GM06990 (cell line): Measurements from ENCODE around the gene TBCD.
"Not testable (repeated sequence)": the region's sequence is repeated elsewhere in the genome, so short reads cannot be mapped to it uniquely, and the experiment has no call there.

Source experiments
- DNase-seq: peaks from one replicate; pipeline ENCODE4 v3.0.0-alpha.2; 2011; ENCODE audit not compliant: insufficient read length; ENCODE audit errors: extremely low read depth
- H3K27me3 ChIP-seq: replicated peaks from 2 replicates; pipeline ENCODE4 v1.6.0; 2011; ENCODE audit warnings: low read length; ENCODE audit not compliant: control insufficient read depth, insufficient read depth
- H3K36me3 ChIP-seq: 2 replicates; pipeline ENCODE4 v1.5.1; 2011; ENCODE audit warnings: low read length; ENCODE audit not compliant: control insufficient read depth, insufficient read depth
- H3K4me3 ChIP-seq: replicated peaks from 2 replicates; pipeline ENCODE4 v1.5.1; 2011; ENCODE audit warnings: low read depth, mild to moderate bottlenecking, control low read depth, low read length
- CTCF ChIP-seq: IDR thresholded peaks from 2 replicates; pipeline ENCODE4 v1.5.1; 2011; ENCODE audit warnings: low read length, control low read depth, mild to moderate bottlenecking, inconsistent platforms; ENCODE audit not compliant: insufficient read depth, poor library complexity, severe bottlenecking

TBCD gene

GRCh38 chr17:82950525-82951102, 198.7 kb downstream of the TBCD start:
- H3K4me3 ChIP-seq: no peak overlapping the region
- H3K36me3 ChIP-seq: no peaks in the 10 kb centered on the region
- no peak for TF ChIP-seq CTCF
- H3K27me3 ChIP-seq: no peaks in the 10 kb centered on the region
- DNase-seq: no peak

GRCh38 chr17:82952019-82952418, 200.2 kb downstream of the TBCD start:
- no peak for DNase-seq
- TF ChIP-seq CTCF: no peak
- no peak overlapping the region for H3K4me3 ChIP-seq
- no peaks in the 10 kb centered on the region for H3K27me3 ChIP-seq
- H3K36me3 ChIP-seq: no peaks in the 10 kb centered on the region

- not testable (repeated sequence) for H3K27me3 ChIP-seq, DNase-seq, H3K36me3 ChIP-seq, H3K4me3 ChIP-seq
Measured at GRCh38 chr17:82955106-82955505, 203.2 kb downstream of the TBCD start.

DNA sequence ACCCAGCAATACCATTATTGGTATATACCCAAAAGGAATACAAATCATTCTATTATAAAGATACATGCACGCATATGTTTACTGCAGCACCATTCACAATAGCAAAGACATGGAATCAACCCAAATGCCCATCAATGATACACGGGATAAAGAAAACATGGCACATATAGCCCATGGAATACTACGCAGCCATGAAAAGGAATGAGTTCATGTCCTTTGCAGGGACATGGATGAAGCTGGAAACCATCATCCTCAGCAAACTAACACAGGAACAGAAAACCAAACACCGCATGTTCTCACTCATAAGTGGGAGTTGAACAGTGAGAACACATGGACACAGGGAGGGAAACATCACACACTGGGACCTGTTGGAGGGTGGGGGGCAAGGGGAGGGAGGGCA, 203.8 kb downstream of the TBCD start:
- not testable (repeated sequence) for H3K27me3 ChIP-seq, H3K4me3 ChIP-seq, DNase-seq, H3K36me3 ChIP-seq

- no peak overlapping the region for H3K4me3 ChIP-seq
Measured at GRCh38 chr17:82956146-82956725, 204.4 kb downstream of the TBCD start.

DNA sequence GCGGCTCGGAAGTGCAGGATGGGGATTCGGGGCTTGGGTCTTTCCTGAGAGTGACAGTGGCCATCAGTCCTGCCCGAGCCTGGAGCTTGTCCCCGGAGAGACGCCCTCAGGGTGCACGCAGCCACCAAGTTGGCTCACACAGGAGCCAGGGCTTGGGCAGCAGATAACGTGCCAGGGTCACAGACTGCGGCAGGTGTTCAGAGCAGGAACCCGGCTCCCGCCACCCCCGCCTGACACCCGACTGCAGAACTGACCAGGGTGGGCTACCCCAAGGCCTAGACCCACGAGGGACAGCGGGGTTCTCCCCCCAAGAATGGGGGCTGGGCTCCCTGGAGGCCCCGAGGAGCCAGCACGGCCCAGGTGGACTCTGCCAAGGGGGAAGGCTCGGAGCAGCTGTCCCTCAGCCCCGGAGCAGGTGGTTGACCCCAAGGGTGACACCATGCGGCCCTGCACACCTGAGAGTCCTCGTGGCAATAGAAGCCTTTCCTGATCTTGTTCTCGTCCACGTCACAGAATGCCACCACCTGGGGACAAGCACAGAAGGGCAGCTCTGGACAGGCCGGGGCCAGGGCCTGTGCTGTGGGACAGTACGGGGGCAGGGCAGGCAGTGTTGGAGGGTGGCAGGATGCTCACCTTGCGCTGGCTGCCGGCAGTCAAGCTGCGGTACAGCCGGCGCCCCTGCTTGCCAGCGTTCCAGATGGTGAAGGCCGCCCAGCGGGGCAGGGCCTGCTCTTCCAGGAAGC, 205.0 kb downstream of the TBCD start:
- Histone ChIP-seq H3K27me3 (no peaks in the 10 kb centered on the region), H3K36me3 (no peaks in the 10 kb centered on the region), H3K4me3 (no peak overlapping the region)
- no peak for TF ChIP-seq CTCF
- DNase-seq: no peak

More at GRCh38 chr17:82956146-82956725, 204.4 kb downstream of the TBCD start:
- no peak for TF ChIP-seq CTCF
- Histone ChIP-seq H3K27me3 (no peaks in the 10 kb centered on the region), H3K36me3 (no peaks in the 10 kb centered on the region)
- no peak for DNase-seq

DNA sequence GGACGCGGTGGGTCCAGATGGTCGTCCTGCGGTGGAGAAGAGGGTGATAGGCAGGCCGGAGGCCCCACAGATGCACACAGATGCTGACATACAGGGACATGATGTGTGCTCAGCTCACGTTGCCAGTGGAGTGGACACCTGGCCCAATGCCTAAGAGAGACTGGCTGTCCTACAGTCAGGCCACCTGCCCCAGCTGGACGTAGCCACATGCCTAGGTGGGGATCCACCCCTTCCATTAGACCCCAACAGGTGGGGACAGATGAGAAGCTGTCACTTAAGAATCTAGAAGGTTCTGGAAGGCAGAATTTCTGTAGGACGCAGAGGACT, 205.6 kb downstream of the TBCD start:
- Histone ChIP-seq H3K4me3 (no peak overlapping the region), H3K27me3 (no peaks in the 10 kb centered on the region), H3K36me3 (no peaks in the 10 kb centered on the region)
- DNase-seq: no peak
- no peak for TF ChIP-seq CTCF
